Caco-2 (cell line): ENCODE data around the gene ADAMTSL4. TPM values are rescaled to one million over a fixed set of nuclear protein-coding genes. Genes with fewer than 3 reads are reported as not detected.
A peak's percentile ranks its signal among the peaks of the same experiment; 100 is the strongest.

Experiments used
- BruUV-seq: library from RNA; stranded (reverse); fragments of 400-500 nt; replicated peaks from 2 replicates; lab custom pipeline; 2021; lab: Mats Ljungman, UMichigan
- CTCF ChIA-PET: fragments of 300-600 bp; sonication (Branson Sonifier 250); formaldehyde crosslinking; loops from one replicate; lab custom pipeline; 2022; ENCODE audit warnings: antibody characterized with exemption; lab: Charles Lee
- POLR2A ChIA-PET: fragments of 300-600 bp; sonication (Branson Sonifier 250); formaldehyde crosslinking; loops from one replicate; lab custom pipeline; 2022; ENCODE audit warnings: antibody characterized with exemption; lab: Charles Lee
- DNase-seq, 2 experiments: peaks; one replicate each; pipeline versions ENCODE4 v3.0.0 to v3.0.0-alpha.2; 2020 to 2022
- H3K27me3 ChIP-seq: replicated peaks from 2 replicates; pipeline ENCODE4 v1.6.0; 2011; ENCODE audit warnings: low read length; ENCODE audit not compliant: control insufficient read depth, insufficient read depth
- H3K36me3 ChIP-seq: 2 replicates; pipeline ENCODE4 v1.5.1; 2011; ENCODE audit warnings: low read length; ENCODE audit not compliant: control insufficient read depth, insufficient read depth
- H3K4me1 ChIP-seq: fragments of 250-450 bp; sonication (Bioruptor Pico); 2 replicates; pipeline ENCODE4 v1.5.1; 2020; ENCODE audit warnings: mild to moderate bottlenecking
- H3K4me3 ChIP-seq: 2 replicates; pipeline ENCODE4 v1.5.1; 2011; ENCODE audit warnings: low read depth, mild to moderate bottlenecking, control low read depth, low read length
- H3K9me3 ChIP-seq: fragments of 250-450 bp; sonication (Bioruptor Pico); 2 replicates; pipeline ENCODE4 v1.5.1; 2020; ENCODE audit warnings: mild to moderate bottlenecking, moderate library complexity
- H3K27ac Mint-ChIP-seq: one replicate; pipeline ENCODE4 v1.8.0; 2022; ENCODE audit warnings: mixed read lengths; ENCODE audit not compliant: unreplicated experiment
- H3K27me3 Mint-ChIP-seq: one replicate; pipeline ENCODE4 v1.8.0; 2022; ENCODE audit warnings: mixed read lengths; ENCODE audit not compliant: insufficient read depth, unreplicated experiment
- H3K36me3 Mint-ChIP-seq: one replicate; pipeline ENCODE4 v1.8.0; 2022; ENCODE audit warnings: mild to moderate bottlenecking, mixed read lengths; ENCODE audit not compliant: insufficient read depth, unreplicated experiment
- H3K4me1 Mint-ChIP-seq: one replicate; pipeline ENCODE4 v1.8.0; 2022; ENCODE audit warnings: low read depth, mixed read lengths; ENCODE audit not compliant: unreplicated experiment
- H3K4me3 Mint-ChIP-seq: one replicate; pipeline ENCODE4 v1.8.0; 2022; ENCODE audit warnings: mild to moderate bottlenecking, moderate library complexity, mixed read lengths; ENCODE audit not compliant: unreplicated experiment
- H3K9me3 Mint-ChIP-seq: one replicate; pipeline ENCODE4 v1.8.0; 2022; ENCODE audit warnings: mixed read lengths; ENCODE audit not compliant: unreplicated experiment
- CTCF ChIP-seq, 2 experiments: fragments of 200-600 bp in 1 of 2; IDR thresholded peaks; 1 replicate in 1 of 2; 2 replicates in 1 of 2; pipeline versions ENCODE4 v1.5.1 to v1.8.0; 2011 to 2022; ENCODE audit warnings: antibody characterized with exemption in 1 of 2, control low read depth in 1 of 2, inconsistent platforms in 1 of 2, low read depth in 1 of 2, low read length in 1 of 2, mild to moderate bottlenecking in 1 of 2, moderate library complexity in 1 of 2; ENCODE audit not compliant: insufficient read depth in 1 of 2, severe bottlenecking in 1 of 2, unreplicated experiment in 1 of 2
- intact Hi-C: fragments of 100-400 bp; cut with micrococcal nuclease; formaldehyde crosslinking; loops from one replicate; pipeline ENCODE4 v1.10.0; 2022; ENCODE audit not compliant: unreplicated experiment
- total RNA-seq: library from RNA; stranded (reverse); gene quantifications from 2 replicates; pipeline ENCODE4 v1.2.3, GENCODE V29; 2022

The ADAMTSL4 gene
- total RNA-seq, 1 experiment from 2014 or later, result 17.6 TPM

GRCh38 chr1:150552911-150553289 lies 3.7 kb downstream of the ADAMTSL4 start:
- Histone ChIP-seq H3K4me3 (no peak overlapping the region), H3K9me3 (no peaks in the 10 kb centered on the region), H3K27me3 (no peaks in the 10 kb centered on the region), H3K4me1 (peaks cover 44% of the 10 kb centered on the region), H3K36me3 (no peaks in the 10 kb centered on the region)
- H3K9me3 Mint-ChIP-seq, result no peaks in the 10 kb centered on the region
- no peak for TF ChIP-seq CTCF (IDR thresholded peaks at IDR 0.05; ENCODE audit: insufficient read depth in 1 of 2, low read depth in 1 of 2, low read length in 1 of 2, severe bottlenecking in 1 of 2, unreplicated experiment in 1 of 2)
- H3K27me3 Mint-ChIP-seq, result no peaks in the 10 kb centered on the region
- H3K4me3 Mint-ChIP-seq, result peak overlapping the region; percentile 25
- H3K4me1 Mint-ChIP-seq, result peaks cover 15% of the 10 kb centered on the region
- intact Hi-C loops, result loop anchor here (1.0 kb wide), 1 partner anchor 7 kb away; no protein-coding TSS in a partner anchor
- H3K27ac Mint-ChIP-seq, result peak overlapping the region; percentile 67
- no TSS peak for BruUV-seq
- no peak for DNase-seq
- ChIA-PET CTCF (no interaction called here), POLR2A (interaction anchor here (0.7 kb wide), 1 partner anchor 27 kb away, joined by 4 read pairs; the partner anchor contains the start of gene MCL1)
- peaks cover 30% of the 10 kb centered on the region for H3K36me3 Mint-ChIP-seq

- ChIA-PET POLR2A (no interaction called here), CTCF (interaction anchor here (0.7 kb wide), 1 partner anchor 21 kb away, joined by 4 read pairs; no protein-coding TSS in a partner anchor)
- H3K36me3 Mint-ChIP-seq, result peaks cover 36% of the 10 kb centered on the region
- peaks cover 15% of the 10 kb centered on the region for H3K4me1 Mint-ChIP-seq
- intact Hi-C loops, result no loop called here
- H3K4me3 Mint-ChIP-seq, result no peak overlapping the region
- no peaks in the 10 kb centered on the region for H3K27me3 ChIP-seq
- no peak for TF ChIP-seq CTCF (IDR thresholded peaks at IDR 0.05; ENCODE audit: insufficient read depth in 1 of 2, low read depth in 1 of 2, low read length in 1 of 2, severe bottlenecking in 1 of 2, unreplicated experiment in 1 of 2)
- no peak for DNase-seq
- H3K4me3 ChIP-seq, result no peak overlapping the region
- peak overlapping the region; percentile 67 for H3K27ac Mint-ChIP-seq
- no peaks in the 10 kb centered on the region for H3K9me3 ChIP-seq
- peaks cover 44% of the 10 kb centered on the region for H3K4me1 ChIP-seq
- no peaks in the 10 kb centered on the region for H3K9me3 Mint-ChIP-seq
- no peaks in the 10 kb centered on the region for H3K36me3 ChIP-seq
- no peaks in the 10 kb centered on the region for H3K27me3 Mint-ChIP-seq
- BruUV-seq, result no TSS peak
Measured at GRCh38 chr1:150553392-150554085, 4.3 kb downstream of the ADAMTSL4 start.

GRCh38 chr1:150554086-150554452 lies 4.9 kb downstream of the ADAMTSL4 start:
- Histone ChIP-seq H3K9me3 (no peaks in the 10 kb centered on the region), H3K4me1 (peaks cover 44% of the 10 kb centered on the region), H3K4me3 (no peak overlapping the region), H3K27me3 (no peaks in the 10 kb centered on the region), H3K36me3 (no peaks in the 10 kb centered on the region; the same call in 1 of the 2 replicates)
- intact Hi-C loops, result no loop called here
- Mint-ChIP-seq H3K36me3 (peaks cover 36% of the 10 kb centered on the region), H3K27me3 (no peaks in the 10 kb centered on the region), H3K9me3 (no peaks in the 10 kb centered on the region), H3K4me1 (peaks cover 15% of the 10 kb centered on the region), H3K27ac (no peak overlapping the region), H3K4me3 (no peak overlapping the region)
- POLR2A ChIA-PET, result no interaction called here
- no peak for TF ChIP-seq CTCF (IDR thresholded peaks at IDR 0.05; ENCODE audit: insufficient read depth in 1 of 2, low read depth in 1 of 2, low read length in 1 of 2, severe bottlenecking in 1 of 2, unreplicated experiment in 1 of 2)
- no TSS peak for BruUV-seq
- CTCF ChIA-PET, result interaction anchor here (0.7 kb wide), 1 partner anchor 21 kb away, joined by 4 read pairs; no protein-coding TSS in a partner anchor
- DNase-seq, result no peak
